Measurements from ENCODE around the gene ITPK1. TPM values are rescaled to one million over a fixed set of nuclear protein-coding genes. Genes with fewer than 3 reads are reported as not detected.
"Not testable (repeated sequence)": the region's sequence is repeated elsewhere in the genome, so short reads cannot be mapped to it uniquely, and the experiment has no call there.

The ITPK1 gene
- total RNA-seq, 1 donor from 2014 or later, result 59.8 TPM

- Mint-ChIP-seq H3K27ac (ENCODE audit: unreplicated experiment) (no peak overlapping the region), H3K27me3 (ENCODE audit: low read depth) (peaks cover 10% of the 10 kb centered on the region), H3K36me3 (ENCODE audit: low read depth) (no peaks in the 10 kb centered on the region), H3K9me3 (no peaks in the 10 kb centered on the region), H3K4me3 (peak overlapping the region; percentile 66), H3K4me1 (peaks cover 20% of the 10 kb centered on the region)
- DNase-seq (ENCODE audit: low read depth, low spot score), result no peak
- no peak for TF ChIP-seq CTCF (conservative IDR thresholded peaks at IDR 0.05)
Measured at GRCh38 chr14:93109572-93110481, 5.9 kb downstream of the ITPK1 start.

- H3K4me3 Mint-ChIP-seq, result no peak overlapping the region
- no peak for TF ChIP-seq CTCF (conservative IDR thresholded peaks at IDR 0.05)
- no peak for DNase-seq (ENCODE audit: low read depth, low spot score)
- H3K9me3 Mint-ChIP-seq, result no peaks in the 10 kb centered on the region
- H3K4me1 Mint-ChIP-seq, result peaks cover 6% of the 10 kb centered on the region
- no peaks in the 10 kb centered on the region for H3K36me3 Mint-ChIP-seq (ENCODE audit: low read depth)
- no peak overlapping the region for H3K27ac Mint-ChIP-seq (ENCODE audit: unreplicated experiment)
- no peaks in the 10 kb centered on the region for H3K27me3 Mint-ChIP-seq (ENCODE audit: low read depth)
Measured at GRCh38 chr14:93108105-93108504, 7.6 kb downstream of the ITPK1 start.

GRCh38 chr14:93107453-93107852 is 8.3 kb downstream of the ITPK1 start:
- Mint-ChIP-seq H3K27ac (ENCODE audit: unreplicated experiment) (no peak overlapping the region), H3K4me1 (no peaks in the 10 kb centered on the region), H3K36me3 (ENCODE audit: low read depth) (no peaks in the 10 kb centered on the region), H3K9me3 (no peaks in the 10 kb centered on the region), H3K4me3 (no peak overlapping the region), H3K27me3 (ENCODE audit: low read depth) (no peaks in the 10 kb centered on the region)
- no peak for DNase-seq (ENCODE audit: low read depth, low spot score)
- no peak for TF ChIP-seq CTCF (conservative IDR thresholded peaks at IDR 0.05)

GRCh38 chr14:93106541-93107156 is 9.1 kb downstream of the ITPK1 start:
- Mint-ChIP-seq H3K9me3 (no peaks in the 10 kb centered on the region), H3K36me3 (ENCODE audit: low read depth) (no peaks in the 10 kb centered on the region), H3K27ac (ENCODE audit: unreplicated experiment) (peak overlapping the region; percentile 4), H3K27me3 (ENCODE audit: low read depth) (no peaks in the 10 kb centered on the region), H3K4me3 (no peak overlapping the region), H3K4me1 (no peaks in the 10 kb centered on the region)
- TF ChIP-seq CTCF (conservative IDR thresholded peaks at IDR 0.05), result no peak
- no peak for DNase-seq (ENCODE audit: low read depth, low spot score)

GRCh38 chr14:93105856-93106255 is 9.9 kb downstream of the ITPK1 start:
- not testable (repeated sequence) for H3K4me1 Mint-ChIP-seq; H3K4me3 Mint-ChIP-seq; H3K9me3 Mint-ChIP-seq; H3K27ac Mint-ChIP-seq (ENCODE audit: unreplicated experiment); H3K27me3 Mint-ChIP-seq (ENCODE audit: low read depth); DNase-seq (ENCODE audit: low read depth, low spot score); H3K36me3 Mint-ChIP-seq (ENCODE audit: low read depth)

GRCh38 chr14:93105362-93105761 is 10.4 kb downstream of the ITPK1 start:
- no peaks in the 10 kb centered on the region for H3K9me3 Mint-ChIP-seq
- no peaks in the 10 kb centered on the region for H3K27me3 Mint-ChIP-seq (ENCODE audit: low read depth)
- H3K27ac Mint-ChIP-seq (ENCODE audit: unreplicated experiment), result no peak overlapping the region
- no peak for TF ChIP-seq CTCF (conservative IDR thresholded peaks at IDR 0.05)
- peaks cover 10% of the 10 kb centered on the region for H3K4me1 Mint-ChIP-seq
- no peak overlapping the region for H3K4me3 Mint-ChIP-seq
- DNase-seq (ENCODE audit: low read depth, low spot score), result no peak
- H3K36me3 Mint-ChIP-seq (ENCODE audit: low read depth), result no peaks in the 10 kb centered on the region

Data from neural crest cell (in vitro differentiated cells).